HG03095 (cell line): ENCODE results near the gene GNAS.
"Not testable (repeated sequence)": the region's sequence is repeated elsewhere in the genome, so short reads cannot be mapped to it uniquely, and the experiment has no call there.

Experiments used
- ATAC-seq: cut with Tn5 transposase; IDR thresholded peaks from one replicate; pipeline ENCODE4 v1.9.1; 2021; ENCODE audit warnings: moderate library complexity; ENCODE audit not compliant: unreplicated experiment

The GNAS gene

DNA sequence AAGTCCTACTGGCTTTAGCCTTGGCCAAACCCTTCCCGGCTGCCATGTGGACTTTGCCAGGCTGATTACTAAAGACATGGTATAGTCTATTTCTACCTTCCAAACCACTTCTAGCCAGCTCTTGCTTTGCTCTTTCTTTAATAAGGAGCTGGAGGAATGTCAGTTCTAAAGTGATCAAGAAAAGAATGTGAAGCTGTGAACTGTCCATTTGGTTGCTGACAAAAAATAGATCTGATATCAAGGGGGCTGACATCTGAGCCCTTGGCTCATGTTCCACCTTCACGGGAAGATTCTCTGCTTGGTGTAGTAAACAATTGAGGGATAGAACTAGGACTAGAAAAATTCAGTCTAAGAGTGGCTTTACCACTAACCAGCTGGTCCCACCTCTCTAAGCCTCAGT is 24.4 kb upstream of the GNAS start:
- no peak for ATAC-seq

DNA sequence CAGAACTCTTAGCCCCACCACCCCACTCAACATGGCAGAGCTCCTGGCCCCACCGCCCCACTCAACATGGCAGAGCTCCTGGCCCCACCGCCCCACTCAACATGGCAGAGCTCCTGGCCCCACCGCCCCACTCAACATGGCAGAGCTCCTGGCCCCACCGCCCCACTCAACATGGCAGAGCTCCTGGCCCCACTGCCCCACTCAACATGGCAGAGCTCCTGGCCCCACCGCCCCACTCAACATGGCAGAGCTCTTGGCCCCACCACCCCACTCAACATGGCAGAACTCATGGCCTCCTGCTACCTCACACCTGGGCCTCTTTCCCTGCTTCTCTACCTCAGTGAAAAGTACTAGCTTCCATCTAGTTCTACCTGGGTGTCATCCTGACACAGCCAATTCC is 23.7 kb upstream of the GNAS start:
- ATAC-seq: not testable (repeated sequence)

DNA sequence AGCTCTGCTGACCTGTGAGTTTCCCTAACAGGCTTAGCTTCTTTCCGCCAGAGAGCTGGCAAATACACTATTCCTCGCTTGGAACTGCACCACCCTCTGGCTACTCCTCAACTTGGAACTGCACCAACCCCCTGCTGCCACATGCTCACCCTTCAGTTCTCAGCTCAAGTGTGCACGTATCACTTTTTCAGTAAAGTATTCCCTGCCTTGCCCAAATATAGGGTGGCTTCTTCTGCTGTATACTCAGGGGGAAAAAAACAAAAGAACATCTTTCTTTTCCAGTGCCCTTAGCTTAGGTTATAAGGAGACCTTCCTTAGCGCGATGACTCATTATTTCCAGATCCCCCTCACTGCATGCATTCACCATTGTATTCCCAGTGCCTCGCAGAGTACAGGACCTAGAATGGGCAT is 23.0 kb upstream of the GNAS start:
- no peak for ATAC-seq

DNA sequence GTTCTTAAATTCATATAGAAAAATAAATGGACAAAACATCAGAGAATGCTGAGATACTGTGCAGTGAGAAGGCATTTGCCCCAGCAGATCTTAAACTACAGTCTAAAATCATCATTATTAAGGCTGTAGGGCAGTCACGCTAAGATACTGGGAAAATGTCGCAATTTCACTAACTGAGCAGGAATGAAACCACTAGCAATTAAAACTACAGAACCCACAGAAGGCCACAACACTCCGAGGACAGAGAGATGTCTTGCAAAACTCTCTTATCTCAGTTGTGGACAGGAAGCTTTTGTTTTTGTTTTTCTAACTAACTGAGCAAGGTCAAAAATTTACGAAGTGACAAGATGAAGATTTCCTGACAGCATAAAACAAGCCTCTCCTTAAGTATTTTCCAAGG is 20.1 kb upstream of the GNAS start:
- no peak for ATAC-seq

DNA sequence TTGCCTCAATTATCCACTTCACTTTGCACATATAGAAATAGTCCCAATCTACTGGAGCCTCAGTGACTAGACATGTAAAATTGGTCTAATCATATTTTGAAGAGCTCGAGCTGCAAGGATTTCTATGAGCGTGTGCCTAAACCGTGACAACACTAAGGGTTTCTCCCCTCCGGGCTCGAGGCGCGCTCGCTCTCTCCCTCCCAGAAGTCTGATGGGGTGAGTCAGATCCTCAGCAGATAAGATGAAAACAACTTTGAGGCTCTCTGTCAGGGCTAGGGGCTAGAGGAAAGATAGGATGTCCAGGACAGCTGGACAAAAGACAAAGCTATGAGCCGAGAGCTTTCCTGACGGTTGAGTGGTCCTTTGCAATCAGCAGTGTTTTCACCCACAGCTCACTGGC is 18.6 kb upstream of the GNAS start:
- ATAC-seq: no peak

DNA sequence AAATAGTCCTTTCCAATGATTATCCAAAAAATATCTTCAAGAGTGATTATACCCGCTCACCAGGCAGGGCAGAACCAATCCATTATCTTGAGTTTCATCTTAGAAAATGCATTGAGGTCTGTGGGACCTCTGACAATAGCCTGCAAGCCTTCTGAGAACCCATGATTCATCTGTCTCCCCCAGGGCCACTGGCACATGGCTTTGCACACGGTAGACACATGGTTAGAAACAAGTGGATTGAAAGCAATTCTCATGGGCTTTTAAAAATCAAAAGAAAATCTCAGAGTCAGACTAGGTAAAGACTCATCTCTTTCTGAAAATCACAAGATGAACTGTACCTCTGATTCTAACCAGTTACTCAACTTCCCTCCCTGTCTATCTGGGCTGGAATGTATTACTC is 17.3 kb upstream of the GNAS start:
- no peak for ATAC-seq

DNA sequence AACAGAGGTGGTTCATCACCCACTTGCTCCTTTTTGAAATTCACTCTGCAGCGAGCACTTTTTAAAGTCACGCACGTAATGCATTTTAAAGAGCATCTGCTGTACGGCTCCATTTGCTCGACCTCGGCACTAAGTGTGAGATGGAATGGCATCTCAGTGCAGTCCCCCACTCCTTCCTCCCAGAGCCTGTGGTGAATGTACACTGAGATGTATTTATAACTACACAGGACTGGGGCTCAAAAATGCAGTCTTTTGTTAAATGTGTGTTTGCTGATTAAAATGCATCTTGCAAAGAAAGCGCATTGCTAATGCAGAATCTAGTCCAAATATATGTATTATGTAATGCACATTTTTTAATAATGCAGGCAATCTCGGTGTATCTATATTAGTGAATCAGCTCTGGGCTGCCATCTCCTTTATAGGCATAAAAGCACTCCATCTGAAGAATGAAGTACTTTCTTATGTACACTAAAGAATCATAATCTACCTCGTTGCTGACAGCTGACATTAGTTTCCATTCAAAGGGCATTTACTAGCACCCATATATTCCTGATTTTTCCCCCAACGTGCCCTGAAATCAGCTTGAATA is 15.8 kb upstream of the GNAS start:
- no peak for ATAC-seq

DNA sequence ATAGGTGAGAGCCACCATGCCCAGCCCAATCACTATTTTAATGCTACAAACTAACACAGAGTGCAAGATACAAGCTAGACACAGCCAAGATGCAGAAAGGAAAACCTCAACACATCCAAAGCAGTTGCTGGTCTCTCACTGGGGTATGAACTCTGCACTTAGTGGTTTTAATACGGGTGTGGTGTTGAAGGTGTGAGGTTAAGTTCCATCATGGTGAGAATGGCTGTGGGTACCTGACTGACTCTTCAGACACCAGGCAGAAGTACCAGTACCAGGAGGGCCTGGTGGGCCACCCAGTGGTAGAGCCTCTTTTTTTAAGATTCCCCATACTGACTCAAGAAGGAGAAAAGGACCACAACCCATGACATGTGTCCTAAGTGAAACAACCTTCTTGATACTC is 14.8 kb upstream of the GNAS start:
- ATAC-seq: no peak

DNA sequence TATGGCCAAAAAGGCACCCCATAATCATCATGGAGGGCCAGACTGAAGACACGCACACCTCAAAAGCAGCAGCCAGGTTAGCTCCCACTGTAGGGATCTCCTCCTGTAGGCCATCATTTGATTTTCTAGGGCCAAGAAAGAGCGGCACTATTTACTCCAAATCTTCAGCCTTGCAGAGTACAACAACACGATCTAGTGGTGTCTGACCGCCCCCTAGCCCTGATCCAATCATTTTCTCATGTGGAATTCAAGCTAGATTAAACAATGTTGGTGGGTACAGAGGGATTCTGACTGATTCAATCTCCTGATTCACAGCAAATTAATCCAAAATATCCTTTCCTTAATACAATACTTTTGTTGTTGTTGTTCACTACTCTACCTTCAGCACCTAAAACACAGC is 14.3 kb upstream of the GNAS start:
- ATAC-seq: no peak

DNA sequence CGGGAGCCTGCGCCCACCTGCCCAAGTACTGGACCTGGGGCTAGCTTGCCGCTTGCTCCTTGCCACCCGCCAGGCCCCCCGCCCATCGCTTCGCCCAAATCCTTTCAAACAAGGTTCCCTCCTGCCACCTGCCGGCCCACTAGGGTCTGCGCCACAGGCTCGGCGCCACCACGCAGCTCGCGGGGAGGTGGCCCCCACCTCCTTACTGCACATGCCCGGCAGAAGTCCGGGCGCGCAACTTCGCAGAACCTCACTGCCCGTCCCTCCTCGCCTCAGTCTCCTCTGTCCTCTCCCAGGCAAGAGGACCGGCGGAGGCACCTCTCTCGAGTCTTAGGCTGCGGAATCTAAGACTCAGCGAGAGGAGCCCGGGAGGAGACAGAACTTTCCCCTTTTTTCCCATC is 13.0 kb upstream of the GNAS start:
- no peak for ATAC-seq

DNA sequence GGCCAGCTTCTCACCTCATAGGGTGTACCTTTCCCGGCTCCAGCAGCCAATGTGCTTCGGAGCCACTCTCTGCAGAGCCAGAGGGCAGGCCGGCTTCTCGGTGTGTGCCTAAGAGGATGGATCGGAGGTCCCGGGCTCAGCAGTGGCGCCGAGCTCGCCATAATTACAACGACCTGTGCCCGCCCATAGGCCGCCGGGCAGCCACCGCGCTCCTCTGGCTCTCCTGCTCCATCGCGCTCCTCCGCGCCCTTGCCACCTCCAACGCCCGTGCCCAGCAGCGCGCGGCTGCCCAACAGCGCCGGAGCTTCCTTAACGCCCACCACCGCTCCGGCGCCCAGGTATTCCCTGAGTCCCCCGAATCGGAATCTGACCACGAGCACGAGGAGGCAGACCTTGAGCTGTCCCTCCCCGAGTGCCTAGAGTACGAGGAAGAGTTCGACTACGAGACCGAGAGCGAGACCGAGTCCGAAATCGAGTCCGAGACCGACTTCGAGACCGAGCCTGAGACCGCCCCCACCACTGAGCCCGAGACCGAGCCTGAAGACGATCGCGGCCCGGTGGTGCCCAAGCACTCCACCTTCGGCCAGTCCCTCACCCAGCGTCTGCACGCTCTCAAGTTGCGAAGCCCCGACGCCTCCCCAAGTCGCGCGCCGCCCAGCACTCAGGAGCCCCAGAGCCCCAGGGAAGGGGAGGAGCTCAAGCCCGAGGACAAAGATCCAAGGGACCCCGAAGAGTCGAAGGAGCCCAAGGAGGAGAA is 12.3 kb upstream of the GNAS start:
- ATAC-seq: no peak

DNA sequence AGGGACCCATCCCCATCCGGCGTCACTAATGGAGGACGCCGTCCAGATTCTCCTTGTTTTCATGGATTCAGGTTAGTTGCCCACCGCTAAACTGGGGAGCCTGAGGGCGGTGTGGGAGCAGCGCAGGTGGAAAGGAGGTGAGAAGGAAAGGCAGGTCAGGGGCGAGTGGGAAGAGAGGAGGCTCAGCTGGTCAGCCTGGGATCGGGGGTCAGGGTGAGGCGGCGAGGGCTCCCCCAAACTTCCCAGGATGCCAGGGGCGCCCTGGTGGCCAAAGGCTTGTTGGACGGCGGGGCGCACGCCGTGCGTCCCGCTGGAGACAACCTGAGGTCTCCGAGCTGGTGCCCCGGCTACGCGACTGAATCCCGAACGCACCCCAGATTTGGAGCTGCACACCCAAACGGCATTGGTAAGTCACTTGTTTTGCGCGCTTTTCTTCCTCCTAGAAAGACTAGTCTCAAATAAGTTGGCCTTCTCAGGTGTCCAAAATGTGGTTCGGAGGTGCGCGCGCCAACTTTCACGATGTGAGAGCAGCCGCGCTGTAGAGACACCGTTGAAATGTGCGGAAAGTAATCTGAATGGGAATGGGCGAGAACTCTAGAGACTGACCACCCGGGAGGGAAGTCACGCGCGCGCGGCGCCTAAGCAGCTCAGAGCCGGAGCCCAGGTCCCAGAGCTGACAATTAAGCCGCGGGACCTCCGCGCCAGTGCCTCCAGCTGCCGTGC is 11.5 kb upstream of the GNAS start:
- no peak for ATAC-seq

DNA sequence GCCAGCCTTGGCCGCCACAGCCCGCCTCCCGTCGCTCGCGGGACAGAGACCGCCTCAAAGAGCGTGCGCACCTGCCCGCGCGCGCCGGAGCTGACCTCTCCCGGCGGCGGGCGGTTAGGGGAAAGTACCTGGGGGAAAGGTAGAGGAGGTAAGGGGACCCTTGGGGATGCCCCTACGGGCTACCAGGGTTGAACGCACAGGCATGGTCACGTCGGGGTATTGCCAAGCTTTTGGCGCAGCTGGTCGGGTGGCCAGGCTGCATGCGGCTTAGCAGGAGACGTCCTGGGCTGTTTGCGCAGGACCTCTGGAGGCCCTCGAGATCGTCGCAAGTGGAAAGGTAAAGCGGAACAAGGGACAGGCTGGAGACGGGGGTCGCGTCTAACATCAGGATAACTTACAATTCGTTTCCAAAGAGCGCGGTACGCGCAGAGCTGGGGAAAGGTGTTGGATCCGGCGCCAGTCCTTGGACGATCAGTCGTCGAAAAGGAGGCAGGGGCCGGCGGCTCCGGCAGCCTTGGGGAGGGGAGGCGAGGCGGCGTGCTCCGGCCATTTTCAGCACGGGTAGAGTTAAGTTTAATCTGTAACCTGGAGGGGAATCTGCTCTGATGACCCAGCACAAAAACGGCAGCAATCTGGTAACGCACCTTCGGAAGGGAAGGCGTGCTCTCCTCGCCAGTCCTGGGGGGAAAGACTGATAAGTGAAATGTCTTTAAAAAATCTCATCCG is 10.8 kb upstream of the GNAS start:
- no peak for ATAC-seq

DNA sequence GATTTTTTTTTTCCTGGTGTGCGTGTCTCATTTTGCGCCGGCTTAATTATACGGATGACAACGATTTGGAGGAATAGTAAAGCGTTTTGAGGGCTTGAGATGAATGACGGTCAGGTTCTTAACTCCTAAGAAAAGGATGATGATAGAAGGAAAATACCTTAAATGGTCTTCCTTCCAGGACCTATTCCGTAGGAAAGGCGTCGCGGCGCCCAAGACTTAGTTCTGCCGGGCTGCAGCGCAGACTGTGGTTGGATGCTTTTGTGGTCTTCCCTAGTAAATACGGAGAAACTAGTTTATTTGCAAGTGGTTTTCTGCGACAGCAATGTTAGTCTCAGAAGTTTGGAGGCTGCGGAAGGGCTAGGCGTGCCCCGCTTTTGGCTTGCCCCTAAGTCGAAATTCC is 10.2 kb upstream of the GNAS start:
- ATAC-seq: no peak

DNA sequence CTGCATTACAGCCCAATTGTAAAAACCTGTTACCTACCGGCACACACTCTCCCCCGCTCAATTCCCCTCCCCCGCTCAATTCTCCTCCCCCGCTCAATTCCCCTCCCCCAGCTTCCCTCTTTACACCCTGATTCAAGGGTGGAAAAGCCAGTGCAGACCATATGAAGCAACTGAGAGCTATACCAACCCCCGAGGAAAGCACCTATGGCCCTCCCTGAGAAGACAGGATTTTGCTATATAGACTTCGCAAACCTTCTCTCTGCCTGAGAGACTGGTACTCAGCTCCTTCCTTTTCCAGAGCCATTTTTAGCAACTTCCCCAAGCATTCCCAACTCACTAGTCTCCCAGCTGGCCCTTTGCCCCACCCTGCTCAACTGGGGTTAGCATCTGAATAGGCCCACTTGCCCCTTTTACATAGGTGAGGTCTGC is 9.4 kb upstream of the GNAS start:
- ATAC-seq: no peak

DNA sequence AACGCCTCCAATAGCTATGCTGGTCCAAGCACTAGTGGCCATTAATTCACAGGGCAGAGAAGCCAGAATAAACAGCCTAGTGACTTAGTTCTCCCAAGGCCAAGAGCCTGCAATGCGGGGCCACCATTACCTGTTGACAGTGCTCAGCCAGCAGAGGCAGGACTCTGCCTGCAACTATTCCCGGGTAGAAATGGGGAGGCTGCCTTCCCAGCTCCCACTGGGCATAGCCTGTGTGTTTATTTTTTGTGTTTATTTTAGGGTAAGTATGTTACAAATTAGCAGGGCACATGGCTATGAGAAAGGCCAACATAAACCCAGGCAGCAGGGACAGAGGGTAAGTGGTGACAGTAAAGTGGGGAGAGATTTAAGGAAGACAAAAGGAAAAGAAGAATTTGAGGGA is 6.8 kb upstream of the GNAS start:
- no peak for ATAC-seq

DNA sequence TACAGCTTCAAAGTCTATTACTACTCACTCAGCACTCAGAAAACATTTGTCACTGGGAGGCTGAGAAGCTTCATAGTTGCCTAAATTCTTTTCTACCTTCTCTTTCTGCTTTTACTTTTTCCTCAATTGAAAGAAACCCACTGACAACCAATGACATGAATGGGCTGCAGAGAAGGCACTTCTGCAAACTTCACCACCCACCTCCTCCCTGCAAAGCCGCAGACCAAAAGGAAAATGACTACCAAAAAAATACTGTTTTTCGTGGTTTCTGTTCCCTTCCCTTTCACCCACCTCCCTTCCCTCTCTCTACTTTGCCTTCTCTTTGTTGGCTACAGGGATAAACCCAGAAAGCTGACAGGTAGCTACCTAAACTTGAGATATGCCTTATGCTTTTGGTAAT is 5.1 kb upstream of the GNAS start:
- ATAC-seq: no peak

DNA sequence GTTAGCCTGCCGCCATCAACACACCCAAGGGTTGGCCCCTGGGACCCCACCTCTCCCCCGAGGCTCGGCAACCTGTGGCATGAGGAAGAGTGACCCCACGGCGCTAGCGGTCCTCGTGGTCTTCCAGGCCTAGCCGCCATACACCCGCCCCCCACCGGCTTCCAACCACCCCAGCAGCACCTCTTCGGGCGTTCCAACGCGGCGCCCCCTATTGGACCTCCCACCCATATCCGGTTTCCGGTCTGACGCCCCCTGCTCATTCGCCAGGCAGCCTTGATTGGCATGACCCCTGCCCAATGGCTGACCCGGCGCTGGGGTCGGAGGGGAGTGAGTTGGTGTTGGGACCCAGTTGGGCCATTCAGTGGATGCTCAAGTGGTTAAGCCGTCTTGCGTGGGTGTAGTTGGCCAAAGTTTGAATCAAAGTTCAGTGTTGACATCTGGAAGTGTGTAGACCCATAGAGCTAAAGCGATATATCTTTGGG is 1.8 kb upstream of the GNAS start, which contains the start of gene GNAS-AS1:
Gene GNAS-AS1, minus strand, starts transcription at position 210 of the 482 bp plus-strand sequence.
- peak; percentile 77 for ATAC-seq

DNA sequence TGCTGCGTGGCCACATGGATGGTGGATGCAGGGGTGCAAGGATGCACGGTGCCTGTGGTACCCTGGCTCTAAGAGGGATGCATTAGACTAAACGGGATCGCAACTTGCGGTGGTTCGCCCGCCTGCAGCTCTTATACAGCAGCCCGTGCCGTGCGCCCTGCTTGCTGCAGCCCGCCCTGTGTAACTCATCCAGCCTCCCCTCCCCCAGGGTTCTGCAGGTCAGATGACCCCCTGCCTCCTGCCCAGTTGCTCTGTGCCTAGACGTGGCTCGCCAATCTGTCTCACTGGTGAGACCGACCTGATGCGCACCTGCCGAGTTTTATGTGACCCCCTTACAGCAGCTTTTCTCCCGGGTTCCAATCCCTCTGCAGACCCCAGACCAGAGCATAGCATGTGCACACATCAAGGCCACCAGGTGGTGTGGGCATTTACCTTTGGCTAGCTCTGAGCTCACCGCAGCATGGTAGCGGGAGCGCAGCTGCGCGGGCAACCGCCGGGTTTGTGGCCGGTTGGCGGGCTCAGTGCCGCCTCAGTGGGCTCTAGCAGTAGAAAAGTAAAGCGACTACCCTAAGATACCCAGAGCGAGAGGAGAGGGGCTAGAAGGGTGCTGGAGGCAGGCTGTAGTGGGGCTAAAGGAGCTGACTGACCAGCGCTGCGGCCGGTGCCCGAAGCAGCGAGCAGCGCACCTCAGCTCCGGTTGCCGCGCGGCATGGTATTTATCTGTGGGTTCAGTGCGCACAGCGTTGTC is 1.1 kb upstream of the GNAS start:
- no peak for ATAC-seq

DNA sequence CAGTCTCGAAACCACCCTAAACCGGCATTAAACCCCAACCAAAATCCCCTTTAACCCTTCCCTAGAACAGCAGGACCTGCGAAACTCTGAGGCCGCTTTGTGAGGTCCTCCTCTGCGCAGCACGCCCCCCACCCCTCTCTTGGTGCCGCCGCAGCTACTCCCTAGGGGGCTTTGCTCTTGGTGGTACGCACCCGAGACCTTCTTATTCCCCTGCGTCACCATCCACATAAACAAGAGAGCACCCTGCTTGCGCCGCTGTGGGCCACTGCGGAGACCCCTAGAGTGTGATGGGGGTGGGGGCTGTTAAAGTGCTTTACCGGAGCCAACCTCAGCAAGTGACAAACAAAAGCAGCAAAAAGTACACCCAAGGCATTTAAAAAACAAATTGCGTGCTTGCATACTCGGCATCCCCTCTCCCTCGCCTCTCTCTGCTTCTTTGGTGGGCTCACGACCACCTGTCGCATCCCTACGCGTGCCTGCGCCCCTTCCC is 502 bp upstream of the GNAS start:
- no peak for ATAC-seq
